ENCODE measurements around the gene CETP. TPM values are rescaled to one million over a fixed set of nuclear protein-coding genes. Genes with fewer than 3 reads are reported as not detected.

Gene CETP
- total and polyA plus RNA-seq, 2 of the 8 experiments (the other 6 are each of a cell fraction or from before 2014, with no cell fraction given), result not detected

GRCh38 chr16:57021757-57022156, 60.0 kb downstream of the CETP start (continued):
- TF ChIP-seq CHD7 (IDR thresholded peaks at IDR 0.05; ENCODE audit: insufficient replicate concordance, low read length), result no peak
- no peak for TF ChIP-seq BACH1 (IDR thresholded peaks at IDR 0.05; ENCODE audit: low read length)
- TF ChIP-seq NANOG (IDR thresholded peaks at IDR 0.05; ENCODE audit: insufficient read depth, low read depth, low read length, poor library complexity, severe bottlenecking), result no peak
- TF ChIP-seq JUND (IDR thresholded peaks at IDR 0.05; ENCODE audit: low read length), result no peak
- no peak for TF ChIP-seq TEAD4 (IDR thresholded peaks at IDR 0.05; ENCODE audit: low read depth, low read length)
- no peak for TF ChIP-seq SAP30 (IDR thresholded peaks at IDR 0.05; ENCODE audit: insufficient read depth, insufficient replicate concordance, low read length)
- no peak for TF ChIP-seq EGR1 (IDR thresholded peaks at IDR 0.05; ENCODE audit: borderline replicate concordance, low read depth, low read length)
- no peak for TF ChIP-seq SIRT6 (IDR thresholded peaks at IDR 0.05; ENCODE audit: low read length)
- no peak for TF ChIP-seq RFX5 (IDR thresholded peaks at IDR 0.05; ENCODE audit: borderline replicate concordance, low read depth, low read length)
- TF ChIP-seq RNF2 (IDR thresholded peaks at IDR 0.05; ENCODE audit: borderline replicate concordance, low read depth, low read length, missing control alignments, poor library complexity, severe bottlenecking), result no peak
- TF ChIP-seq PHF8 (conservative IDR thresholded peaks at IDR 0.05; ENCODE audit: low read depth, low read length), result no peak
- TF ChIP-seq HDAC6 (IDR thresholded peaks at IDR 0.05; ENCODE audit: low read depth, low read length), result no peak
